K562 (cell line): ENCODE measurements around the gene PNMA8B. TPM values are rescaled to one million over a fixed set of nuclear protein-coding genes. Genes with fewer than 3 reads are reported as not detected.

ENCODE experiments used
- C11orf30 ChIP-seq: fragments of 450-650 bp; IDR thresholded peaks from 2 replicates; pipeline ENCODE4 v1.6.1; 2016; ENCODE audit warnings: low read depth, mild to moderate bottlenecking
- CEBPB ChIP-seq: fragments of 450-650 bp; IDR thresholded peaks from 2 replicates; pipeline ENCODE4 v1.6.1; 2016; ENCODE audit warnings: missing genetic modification characterization, missing compliant biosample characterization
- FIP1L1 ChIP-seq: fragments of 200-400 bp; formaldehyde crosslinking; IDR thresholded peaks from 2 replicates; pipeline ENCODE4 v1.6.1; 2018; ENCODE audit warnings: mild to moderate bottlenecking, low read depth, low read length; ENCODE audit not compliant: poor library complexity, severe bottlenecking
- FOSL1 ChIP-seq: fragments of 200-800 bp; sonication (Bioruptor generic); conservative IDR thresholded peaks from 2 replicates; pipeline ENCODE4 v1.6.1; 2016; ENCODE audit warnings: missing genetic modification characterization, missing compliant biosample characterization
- FOXA3 ChIP-seq, 2 experiments: fragments of 450-650 bp in 1 of 2; sonication (generic) in 1 of 2; formaldehyde crosslinking; IDR thresholded peaks in 1 of 2; conservative IDR thresholded peaks in 1 of 2; 2 replicates each; pipeline versions ENCODE4 v1.4.0 to v1.8.0; 2020 to 2022; ENCODE audit warnings: mild to moderate bottlenecking in 2 of 2, missing genetic modification reagents in 1 of 2
- MEIS2 ChIP-seq: fragments of 450-650 bp; IDR thresholded peaks from 2 replicates; pipeline ENCODE4 v1.6.1; 2014; ENCODE audit warnings: mild to moderate bottlenecking; ENCODE audit not compliant: partially characterized antibody
- NCOA2 ChIP-seq, 2 experiments: fragments of 450-650 bp; IDR thresholded peaks; 2 replicates each; pipeline ENCODE4 v1.6.1; 2018; ENCODE audit warnings: mild to moderate bottlenecking in 2 of 2, moderate library complexity in 1 of 2; ENCODE audit not compliant: partially characterized antibody in 2 of 2
- NCOA6 ChIP-seq: fragments of 450-650 bp; IDR thresholded peaks from 2 replicates; pipeline ENCODE4 v1.6.1; 2017; ENCODE audit warnings: mild to moderate bottlenecking
- NFIC ChIP-seq: fragments of 450-650 bp; IDR thresholded peaks from 2 replicates; pipeline ENCODE4 v1.6.1; 2017; ENCODE audit warnings: mild to moderate bottlenecking, inconsistent platforms
- PHB ChIP-seq: fragments of 250-450 bp; sonication (Bioruptor Pico); IDR thresholded peaks from 2 replicates; pipeline ENCODE4 v1.5.0; 2021
- PHF21A ChIP-seq: fragments of 450-650 bp; IDR thresholded peaks from 2 replicates; pipeline ENCODE4 v1.6.1; 2017; ENCODE audit warnings: low read depth, borderline replicate concordance
- RAD51 ChIP-seq: fragments of 450-650 bp; IDR thresholded peaks from 2 replicates; pipeline ENCODE4 v1.7.1; 2016; ENCODE audit warnings: low read depth, mild to moderate bottlenecking, borderline replicate concordance
- RCOR1 ChIP-seq, 2 experiments: IDR thresholded peaks; 2 replicates each; pipeline ENCODE4 v1.6.1; 2012; ENCODE audit warnings: low read depth in 2 of 2, low read length in 2 of 2, borderline replicate concordance in 1 of 2, improper control_type of control experiment in 1 of 2
- RFX7 ChIP-seq: fragments of 250-450 bp; sonication (Bioruptor Pico); IDR thresholded peaks from 2 replicates; pipeline ENCODE4 v1.5.1; 2021; ENCODE audit warnings: mild to moderate bottlenecking
- SMC3 ChIP-seq: conservative IDR thresholded peaks from 2 replicates; pipeline ENCODE4 v1.6.1; 2011; ENCODE audit warnings: low read depth, low read length, improper control_type of control experiment; ENCODE audit not compliant: insufficient read depth
- TCF7 ChIP-seq: sonication (generic); IDR thresholded peaks from 2 replicates; pipeline ENCODE4 v1.6.1; 2016; ENCODE audit warnings: antibody characterized with exemption, borderline replicate concordance
- U2AF2 ChIP-seq: fragments of 200-400 bp; formaldehyde crosslinking; optimal IDR thresholded peaks from 2 replicates; pipeline ENCODE3; 2017; ENCODE audit warnings: low read depth, mild to moderate bottlenecking, low read length
- ZNF699 ChIP-seq: fragments of 250-450 bp; sonication (Bioruptor Pico); IDR thresholded peaks from 2 replicates; pipeline ENCODE4 v1.8.0; 2021; ENCODE audit warnings: mild to moderate bottlenecking, moderate library complexity; ENCODE audit not compliant: insufficient replicate concordance
- ZNF766 ChIP-seq: fragments of 200-800 bp; sonication (Bioruptor generic); conservative IDR thresholded peaks from 2 replicates; pipeline ENCODE4 v1.6.1; 2016; ENCODE audit warnings: missing genetic modification characterization, missing compliant biosample characterization
- polyA plus RNA-seq, 8 experiments: library from polyadenylated mRNA; depleted of rRNA in 4 of 8; stranded (reverse) in 5 of 8; unstranded in 3 of 8; fragments of >200 nt; fragmentation: Nextera tagmentation in 2 of 8; fragmentation: Illumina TruSeq in 1 of 8; extraction: Ambion mirVana in 2 of 8; extraction: Trizol in 1 of 8; gene quantifications; 2 replicates each; pipeline versions ENCODE4 v1.2.1 to v1.2.3, GENCODE V29; 2011 to 2014; ENCODE audit warnings: inconsistent platforms in 1 of 8, missing spikeins in 1 of 8
- total RNA-seq, 7 experiments: library from RNA; depleted of rRNA in 6 of 7; stranded (reverse); fragments of >200 nt in 6 of 7; fragmentation: Illumina TruSeq in 2 of 7; extraction: Trizol in 2 of 7; gene quantifications; 2 replicates each; pipeline versions ENCODE4 v1.2.1 to v1.2.3, GENCODE V29; 2011 to 2021; ENCODE audit warnings: low replicate concordance in 1 of 7
- TF ChIP-seq, protein P1 (sequence below), 2 experiments: IDR thresholded peaks in 1 of 2; conservative IDR thresholded peaks in 1 of 2; 2 replicates each; pipeline ENCODE4 v1.6.1; 2016; ENCODE audit warnings: low read depth in 2 of 2, mild to moderate bottlenecking in 1 of 2, missing compliant biosample characterization in 1 of 2, missing genetic modification characterization in 1 of 2, moderate library complexity in 1 of 2
- TF ChIP-seq, protein P2 (sequence below): fragments of 250-450 bp; sonication (Bioruptor Pico); IDR thresholded peaks from 2 replicates; pipeline ENCODE4 v1.9.0; 2021; ENCODE audit warnings: mild to moderate bottlenecking
- TF ChIP-seq, protein P3 (sequence below): fragments of 450-650 bp; IDR thresholded peaks from 2 replicates; pipeline ENCODE4 v1.6.1; 2018; ENCODE audit warnings: mild to moderate bottlenecking, low read depth; ENCODE audit not compliant: partially characterized antibody

Gene PNMA8B
- total and polyA plus RNA-seq, 9 of the 15 experiments (the other 6 are each of a cell fraction or from before 2014, with no cell fraction given): not detected

DNA sequence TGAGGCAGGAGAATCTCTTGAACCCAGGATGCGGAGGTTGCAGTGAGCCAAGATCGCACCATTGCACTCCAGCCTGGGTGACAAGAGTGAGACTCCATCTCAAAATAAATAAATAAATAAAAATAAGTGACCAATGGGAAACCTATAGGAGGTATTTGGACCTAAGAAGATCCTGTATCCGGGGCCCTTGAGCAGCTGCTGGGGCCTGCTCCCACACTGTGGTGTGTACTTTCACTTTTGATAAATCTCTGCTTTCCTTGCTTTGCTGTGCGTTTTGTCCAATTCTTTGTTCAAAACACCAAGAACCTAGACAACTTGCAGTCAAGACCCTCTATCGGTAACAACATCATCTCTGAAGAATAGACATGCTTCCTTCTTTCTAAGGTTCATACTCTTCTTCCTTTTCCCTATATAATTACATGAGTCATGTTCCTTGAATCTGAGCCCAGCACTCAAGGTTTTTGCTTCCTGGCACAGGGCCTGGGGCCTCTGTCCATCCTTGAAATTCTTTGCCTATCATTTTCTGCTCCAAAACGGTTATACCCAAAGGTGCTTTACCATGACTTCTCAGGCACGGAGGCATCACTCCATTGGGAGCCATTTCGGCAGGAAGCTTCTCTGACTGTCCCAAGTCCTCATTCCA, 52.7 kb downstream of the PNMA8B start (continued):
- TF ChIP-seq, protein P1, sequence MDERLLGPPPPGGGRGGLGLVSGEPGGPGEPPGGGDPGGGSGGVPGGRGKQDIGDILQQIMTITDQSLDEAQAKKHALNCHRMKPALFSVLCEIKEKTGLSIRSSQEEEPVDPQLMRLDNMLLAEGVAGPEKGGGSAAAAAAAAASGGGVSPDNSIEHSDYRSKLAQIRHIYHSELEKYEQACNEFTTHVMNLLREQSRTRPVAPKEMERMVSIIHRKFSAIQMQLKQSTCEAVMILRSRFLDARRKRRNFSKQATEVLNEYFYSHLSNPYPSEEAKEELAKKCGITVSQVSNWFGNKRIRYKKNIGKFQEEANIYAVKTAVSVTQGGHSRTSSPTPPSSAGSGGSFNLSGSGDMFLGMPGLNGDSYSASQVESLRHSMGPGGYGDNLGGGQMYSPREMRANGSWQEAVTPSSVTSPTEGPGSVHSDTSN (CRISPR knock-in tag; IDR thresholded peaks at IDR 0.05; ENCODE audit: low read depth): no peak
- TF ChIP-seq, protein P1 (tag; conservative IDR thresholded peaks at IDR 0.05; ENCODE audit: low read depth): no peak
- TF ChIP-seq RFX7: no peak
- TF ChIP-seq C11orf30: 0 out of 2 replicates have a peak, but pooled peaks have one; percentile 19
- TF ChIP-seq TCF7: no peak
- no peak for TF ChIP-seq ZNF766 (CRISPR knock-in tag)
- TF ChIP-seq, protein P2, sequence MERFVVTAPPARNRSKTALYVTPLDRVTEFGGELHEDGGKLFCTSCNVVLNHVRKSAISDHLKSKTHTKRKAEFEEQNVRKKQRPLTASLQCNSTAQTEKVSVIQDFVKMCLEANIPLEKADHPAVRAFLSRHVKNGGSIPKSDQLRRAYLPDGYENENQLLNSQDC (CRISPR knock-in tag): no peak
- TF ChIP-seq U2AF2: no peak
- TF ChIP-seq RCOR1 (IDR thresholded peaks at IDR 0.05; ENCODE audit: borderline replicate concordance in 1 of 2, low read depth in 2 of 2, low read length in 2 of 2): 0 out of 4 replicates have a peak, but pooled peaks of 1 of the 2 experiments have one; percentile 48
- TF ChIP-seq PHB (CRISPR knock-in tag): no peak
- no peak for TF ChIP-seq FIP1L1
- TF ChIP-seq FOSL1 (tag): no peak
- peak; percentile 49; the same call in 1 of the 2 replicates for TF ChIP-seq PHF21A
- no peak for TF ChIP-seq NCOA6
- no peak for TF ChIP-seq CEBPB (tag)
- no peak for TF ChIP-seq RAD51
- TF ChIP-seq, protein P3, sequence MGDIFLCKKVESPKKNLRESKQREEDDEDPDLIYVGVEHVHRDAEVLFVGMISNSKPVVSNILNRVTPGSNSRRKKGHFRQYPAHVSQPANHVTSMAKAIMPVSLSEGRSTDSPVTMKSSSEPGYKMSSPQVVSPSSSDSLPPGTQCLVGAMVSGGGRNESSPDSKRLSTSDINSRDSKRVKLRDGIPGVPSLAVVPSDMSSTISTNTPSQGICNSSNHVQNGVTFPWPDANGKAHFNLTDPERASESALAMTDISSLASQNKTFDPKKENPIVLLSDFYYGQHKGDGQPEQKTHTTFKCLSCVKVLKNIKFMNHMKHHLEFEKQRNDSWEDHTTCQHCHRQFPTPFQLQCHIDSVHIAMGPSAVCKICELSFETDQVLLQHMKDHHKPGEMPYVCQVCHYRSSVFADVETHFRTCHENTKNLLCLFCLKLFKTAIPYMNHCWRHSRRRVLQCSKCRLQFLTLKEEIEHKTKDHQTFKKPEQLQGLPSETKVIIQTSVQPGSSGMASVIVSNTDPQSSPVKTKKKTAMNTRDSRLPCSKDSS: no peak
- TF ChIP-seq NCOA2 (IDR thresholded peaks at IDR 0.05; ENCODE audit: partially characterized antibody in 2 of 2): no peak
- TF ChIP-seq SMC3: no peak
- no peak for TF ChIP-seq FOXA3 (CRISPR knock-in tag; conservative IDR thresholded peaks at IDR 0.05 in 1 of 2, IDR thresholded peaks at IDR 0.05 in 1 of 2)
- TF ChIP-seq MEIS2: no peak
- TF ChIP-seq NFIC: peak; percentile 50; the same call in 1 of the 2 replicates
- TF ChIP-seq ZNF699 (CRISPR knock-in tag): no peak
